ENCODE data around the gene HOXC12.

The HOXC12 gene, protein sequence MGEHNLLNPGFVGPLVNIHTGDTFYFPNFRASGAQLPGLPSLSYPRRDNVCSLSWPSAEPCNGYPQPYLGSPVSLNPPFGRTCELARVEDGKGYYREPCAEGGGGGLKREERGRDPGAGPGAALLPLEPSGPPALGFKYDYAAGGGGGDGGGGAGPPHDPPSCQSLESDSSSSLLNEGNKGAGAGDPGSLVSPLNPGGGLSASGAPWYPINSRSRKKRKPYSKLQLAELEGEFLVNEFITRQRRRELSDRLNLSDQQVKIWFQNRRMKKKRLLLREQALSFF

DNA sequence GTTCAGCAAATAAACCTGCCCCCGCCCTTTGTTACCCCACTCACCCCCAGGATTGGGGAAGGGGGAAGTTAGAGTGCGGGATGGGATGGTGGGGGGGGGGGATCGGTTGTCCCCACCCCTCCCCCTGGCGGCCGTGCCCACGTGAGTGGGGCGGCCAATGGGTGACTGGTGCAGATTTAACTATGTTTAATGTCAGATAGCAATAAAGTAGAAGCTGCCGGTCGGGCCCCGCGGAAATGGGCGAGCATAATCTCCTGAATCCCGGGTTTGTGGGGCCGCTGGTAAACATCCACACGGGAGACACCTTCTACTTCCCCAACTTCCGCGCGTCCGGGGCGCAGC lies at the start of gene HOXC12:
TSS of gene HOXC12 (plus strand) at position 210 of the 342 bp plus-strand sequence. CDS start at position 237, 27 bp downstream.
- DNase-seq: no peak

DNA sequence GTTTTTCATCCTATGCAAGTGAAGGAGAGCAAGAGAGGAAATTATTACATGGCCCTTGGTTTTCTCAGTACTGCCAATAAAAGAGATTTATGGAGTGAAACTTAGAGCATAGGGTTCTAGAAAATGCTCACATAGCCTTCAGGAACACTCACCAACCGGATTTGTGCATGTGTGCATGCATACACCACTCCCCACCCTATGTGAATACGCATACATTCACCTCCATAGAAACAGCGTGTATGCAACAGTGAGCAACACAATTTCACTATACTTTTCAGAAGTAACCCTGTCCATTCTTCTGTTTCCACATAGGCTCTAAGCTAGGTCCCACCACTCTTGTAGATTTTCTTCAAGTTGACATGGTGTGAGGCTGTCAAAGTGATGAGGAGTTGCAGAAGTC lies 47.6 kb upstream of the HOXC12 start:
- DNase-seq: no peak

DNA sequence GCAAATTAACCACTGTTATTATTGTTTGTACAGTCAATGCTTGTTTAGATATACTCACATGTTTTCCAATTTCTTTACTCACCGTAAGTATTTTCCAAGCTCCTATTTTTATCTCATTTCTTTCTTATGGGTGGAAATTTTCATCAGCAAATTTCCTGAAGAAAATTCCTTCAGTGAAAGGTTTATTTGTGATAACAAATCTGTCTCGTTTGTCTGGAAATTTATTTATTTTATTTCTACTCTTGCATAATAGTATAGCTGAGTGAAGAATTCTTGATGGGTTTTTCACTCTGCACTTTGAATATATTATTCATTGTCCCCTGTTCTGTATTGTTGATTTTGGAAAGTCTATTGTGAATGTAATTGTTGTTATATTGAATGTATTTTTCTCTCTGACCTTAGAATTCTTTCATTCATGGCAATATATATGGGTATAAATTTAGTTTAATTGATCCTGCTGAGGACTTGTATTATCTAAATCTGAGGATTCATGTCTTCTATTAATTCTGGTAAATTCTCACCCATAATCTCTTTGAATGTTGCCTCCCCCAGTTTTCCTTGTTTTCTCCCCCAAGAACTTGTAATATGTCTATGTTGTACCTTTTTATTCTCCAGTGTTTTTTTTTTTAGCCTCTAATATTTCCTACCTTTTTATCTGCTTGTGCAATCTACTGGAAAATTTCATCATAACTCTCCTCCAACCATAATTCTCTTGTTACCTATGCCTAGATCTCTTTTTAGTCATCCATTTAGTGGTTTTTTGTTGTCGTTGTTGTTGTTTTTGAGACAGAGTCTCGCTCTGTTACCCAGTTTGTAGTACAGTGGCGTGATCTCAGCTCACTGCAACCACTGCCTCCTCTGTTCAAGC lies 37.7 kb upstream of the HOXC12 start:
- no peak for DNase-seq

DNA sequence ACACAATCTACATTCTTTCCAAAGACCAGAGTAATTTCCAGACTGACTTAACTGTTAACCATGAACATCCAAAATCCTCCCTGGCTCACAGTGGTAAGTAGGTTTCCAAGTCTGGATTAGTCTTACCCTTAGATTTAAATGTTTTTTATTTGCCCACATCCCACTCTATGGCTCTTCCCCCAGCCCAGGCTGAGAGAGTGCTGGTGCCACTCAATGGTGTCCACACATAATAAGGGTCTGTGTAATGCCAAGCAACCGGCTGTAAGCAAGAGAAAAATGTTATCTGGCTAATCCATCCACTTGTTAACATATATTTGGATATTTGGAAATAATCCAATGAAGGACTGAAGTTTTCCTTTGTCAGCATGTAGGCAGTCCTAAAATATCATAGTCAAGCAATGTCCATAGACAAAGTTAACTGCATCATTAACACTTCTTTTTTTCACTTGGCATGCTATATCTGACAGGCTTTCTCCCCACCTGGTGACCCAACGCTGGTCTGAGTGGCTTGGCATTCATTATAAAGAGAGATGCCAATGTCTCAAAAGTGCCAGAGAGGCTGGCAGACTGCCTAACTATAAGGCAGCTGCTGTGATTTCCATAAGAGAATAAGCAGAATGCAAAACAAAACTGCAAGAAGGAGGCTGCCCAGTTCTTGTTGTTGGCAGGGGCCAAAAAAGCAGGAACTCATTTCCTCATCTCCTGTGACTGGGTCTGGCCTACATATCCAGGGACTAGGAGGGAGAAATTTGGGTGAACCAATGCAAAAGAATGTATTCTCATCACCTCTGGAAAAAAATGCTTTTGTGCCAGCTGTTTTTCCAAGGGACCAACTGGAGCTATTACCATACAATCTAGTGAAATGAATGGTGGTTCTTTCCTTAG lies 29.9 kb upstream of the HOXC12 start:
- DNase-seq: no peak

DNA sequence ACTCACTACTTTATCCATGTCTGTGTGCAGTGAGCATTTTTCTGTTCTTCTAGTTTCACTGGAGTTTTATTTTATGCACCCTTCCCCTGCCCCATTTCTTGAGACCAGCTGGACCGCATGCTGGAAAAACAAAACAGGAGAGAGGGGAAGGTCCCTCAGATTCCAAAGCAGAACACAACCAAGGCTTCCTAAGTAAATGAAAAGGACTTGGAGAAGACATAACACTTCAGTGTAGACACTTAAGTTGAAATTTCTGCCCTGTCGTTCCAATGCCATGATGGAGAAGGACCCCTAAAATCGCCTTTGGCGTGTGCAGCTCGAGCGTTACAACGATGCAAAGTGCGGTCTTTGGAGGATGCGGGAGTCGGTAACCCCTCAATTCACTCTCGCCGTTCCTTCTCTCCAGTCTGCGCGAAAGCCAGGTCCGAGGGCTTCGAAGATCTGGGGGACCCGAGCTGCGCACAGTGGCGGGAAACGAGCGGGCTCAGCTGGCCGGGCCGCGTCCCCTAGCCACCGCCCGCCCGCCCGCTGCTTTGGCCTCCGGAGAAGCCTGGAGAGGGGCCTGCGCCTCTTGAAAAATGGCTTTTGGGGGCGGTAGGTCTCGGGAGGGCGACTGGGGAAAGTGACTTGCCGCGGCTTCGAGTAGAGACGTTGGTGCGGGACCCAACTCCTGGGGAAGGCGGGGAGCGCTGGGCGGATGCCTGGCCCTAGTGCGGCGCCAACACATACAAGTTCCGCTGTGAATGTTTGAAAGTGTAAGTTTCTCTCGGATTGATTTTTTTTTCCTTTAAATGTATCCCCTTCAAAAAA lies 27.3 kb upstream of the HOXC12 start:
- DNase-seq: no peak

DNA sequence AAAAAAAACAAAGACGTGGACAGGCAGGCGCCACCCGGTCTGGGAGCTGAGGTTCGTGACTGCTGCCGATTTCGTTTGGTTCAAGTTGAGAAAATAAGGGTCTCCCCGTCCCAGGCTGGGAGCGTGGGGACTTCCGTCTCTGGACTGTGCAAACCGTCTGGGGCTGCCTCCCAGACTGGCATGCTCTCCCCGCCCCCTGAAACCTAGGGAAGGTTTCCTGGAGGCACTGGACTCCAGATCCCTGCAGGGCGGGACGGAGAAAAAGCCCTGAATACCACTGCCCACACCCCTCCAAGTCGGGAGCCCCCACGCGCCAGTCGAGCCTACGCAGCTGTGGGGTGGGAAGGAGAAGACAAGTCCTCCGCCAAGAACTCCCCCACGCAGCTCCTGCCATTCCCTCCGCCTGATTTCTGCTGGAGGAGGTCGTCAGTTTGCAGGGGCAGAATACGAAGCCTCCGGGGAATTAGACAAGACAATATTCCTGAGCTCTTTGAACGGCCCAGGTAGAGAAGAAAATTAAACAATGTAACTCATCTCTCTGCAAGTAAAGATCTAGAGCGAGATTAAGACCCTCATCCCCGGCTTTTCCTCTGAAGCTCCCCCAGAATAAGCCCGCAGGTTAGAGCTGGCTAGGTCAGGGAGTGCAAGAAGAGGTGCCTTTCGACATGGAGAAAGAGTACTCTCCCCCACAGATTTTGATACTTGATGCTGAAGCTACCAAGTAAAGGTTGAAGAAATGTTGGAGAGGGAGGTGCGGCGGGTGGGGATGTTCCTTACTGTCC lies 26.5 kb upstream of the HOXC12 start:
- DNase-seq: no peak

DNA sequence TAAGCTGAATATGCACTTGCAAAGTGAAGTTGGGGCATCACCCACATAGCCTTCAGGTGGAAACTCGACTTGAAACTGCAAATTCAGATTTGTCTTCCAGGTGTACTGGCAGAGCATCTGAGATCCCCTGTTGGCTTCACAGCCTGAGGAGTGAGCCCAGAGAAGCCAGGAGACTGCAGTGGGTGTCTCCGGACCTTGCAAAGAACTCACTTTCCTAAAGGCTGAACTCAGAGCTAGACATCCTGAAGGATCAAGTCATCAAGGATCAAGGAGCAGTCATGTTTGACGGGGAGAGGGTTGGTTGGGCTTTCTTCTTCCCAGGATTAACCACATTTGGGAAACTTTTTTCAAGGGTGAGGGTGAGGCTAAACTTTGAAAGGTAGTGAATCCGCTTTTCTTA lies 25.2 kb upstream of the HOXC12 start:
- DNase-seq: no peak

DNA sequence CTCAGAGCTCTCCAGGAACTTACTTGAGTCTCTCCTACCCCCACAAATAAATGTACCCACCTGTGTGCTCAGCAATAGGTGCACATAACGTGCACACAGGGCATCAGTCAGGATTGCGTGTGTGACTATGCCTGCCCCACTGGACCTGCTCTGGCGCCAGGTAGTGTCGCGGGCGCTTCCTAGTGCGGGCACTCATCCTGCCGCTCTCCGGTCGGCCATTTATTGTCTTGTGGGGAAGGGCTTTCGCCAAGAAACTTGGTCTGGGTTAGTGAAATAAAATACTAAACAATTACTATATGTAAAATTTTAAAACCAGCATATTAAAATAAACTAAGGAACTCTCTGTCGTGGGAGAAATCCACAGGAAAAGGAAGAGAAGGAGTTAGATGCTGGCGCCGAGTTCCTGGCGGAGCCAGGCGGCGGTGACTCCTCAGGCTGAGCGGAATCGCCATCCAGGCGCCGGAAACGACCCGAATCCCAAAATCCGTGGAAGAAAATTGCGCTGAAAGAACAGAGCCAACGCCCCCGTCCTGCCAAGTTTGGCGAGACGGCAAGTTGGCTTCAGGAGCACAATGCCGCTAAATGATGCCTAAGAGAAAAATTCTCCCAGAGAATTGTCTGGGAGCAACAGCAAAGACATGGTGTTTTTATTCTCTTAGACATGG lies 24.0 kb upstream of the HOXC12 start:
- no peak for DNase-seq

DNA sequence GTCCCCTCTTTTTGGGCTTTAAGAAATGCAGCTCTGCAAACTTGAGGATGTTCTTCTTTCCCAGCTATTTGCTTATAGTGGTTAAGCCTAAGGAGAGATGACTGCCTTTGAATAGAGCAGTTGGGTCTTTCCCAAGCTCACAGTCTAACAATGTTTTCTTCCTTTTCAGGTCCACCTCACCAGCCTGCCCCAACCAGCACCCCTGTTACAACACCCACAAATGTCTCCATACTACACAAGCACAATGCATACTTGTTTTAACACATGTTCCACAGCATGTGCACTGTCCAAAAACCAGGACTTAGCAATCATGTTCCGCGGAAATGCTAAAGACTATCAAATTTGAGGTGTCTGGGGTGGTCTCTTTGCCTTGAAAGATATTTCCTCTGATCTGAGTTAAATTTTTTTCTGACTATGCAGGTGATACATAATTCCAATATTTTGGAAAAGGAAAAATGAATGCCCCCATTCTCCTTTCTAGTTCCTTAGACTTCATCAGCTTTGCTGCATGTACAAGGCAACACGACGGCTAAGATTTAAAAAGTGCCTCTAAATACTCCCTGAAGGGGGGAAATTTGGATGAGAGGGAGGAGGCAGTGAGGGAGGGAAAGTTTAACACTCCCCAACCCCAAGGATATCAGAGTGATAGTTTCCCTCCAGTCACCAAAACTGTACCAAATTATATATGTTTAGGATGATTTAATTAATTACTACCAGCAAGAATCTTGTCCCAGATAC lies 22.7 kb upstream of the HOXC12 start:
- DNase-seq: no peak

DNA sequence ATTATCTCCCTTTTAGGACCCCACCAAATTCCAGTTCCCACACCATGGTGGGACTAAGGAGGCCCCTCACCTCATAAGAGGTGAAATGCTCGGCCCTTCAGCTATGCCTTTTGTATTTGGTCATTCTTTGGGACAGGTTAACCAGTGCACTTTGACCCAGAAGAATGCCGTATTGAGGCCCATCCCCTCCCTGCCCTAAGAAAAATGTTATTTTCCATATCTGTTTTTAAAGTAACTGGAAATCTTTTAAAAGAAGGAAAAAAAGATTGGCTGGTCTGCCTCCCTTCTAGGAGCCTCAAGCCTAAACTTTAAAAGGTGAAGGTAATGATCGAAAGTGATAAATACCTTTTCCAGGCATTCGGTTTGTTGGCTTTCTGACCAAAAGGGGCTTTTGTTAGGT lies 21.8 kb upstream of the HOXC12 start:
- no peak for DNase-seq

DNA sequence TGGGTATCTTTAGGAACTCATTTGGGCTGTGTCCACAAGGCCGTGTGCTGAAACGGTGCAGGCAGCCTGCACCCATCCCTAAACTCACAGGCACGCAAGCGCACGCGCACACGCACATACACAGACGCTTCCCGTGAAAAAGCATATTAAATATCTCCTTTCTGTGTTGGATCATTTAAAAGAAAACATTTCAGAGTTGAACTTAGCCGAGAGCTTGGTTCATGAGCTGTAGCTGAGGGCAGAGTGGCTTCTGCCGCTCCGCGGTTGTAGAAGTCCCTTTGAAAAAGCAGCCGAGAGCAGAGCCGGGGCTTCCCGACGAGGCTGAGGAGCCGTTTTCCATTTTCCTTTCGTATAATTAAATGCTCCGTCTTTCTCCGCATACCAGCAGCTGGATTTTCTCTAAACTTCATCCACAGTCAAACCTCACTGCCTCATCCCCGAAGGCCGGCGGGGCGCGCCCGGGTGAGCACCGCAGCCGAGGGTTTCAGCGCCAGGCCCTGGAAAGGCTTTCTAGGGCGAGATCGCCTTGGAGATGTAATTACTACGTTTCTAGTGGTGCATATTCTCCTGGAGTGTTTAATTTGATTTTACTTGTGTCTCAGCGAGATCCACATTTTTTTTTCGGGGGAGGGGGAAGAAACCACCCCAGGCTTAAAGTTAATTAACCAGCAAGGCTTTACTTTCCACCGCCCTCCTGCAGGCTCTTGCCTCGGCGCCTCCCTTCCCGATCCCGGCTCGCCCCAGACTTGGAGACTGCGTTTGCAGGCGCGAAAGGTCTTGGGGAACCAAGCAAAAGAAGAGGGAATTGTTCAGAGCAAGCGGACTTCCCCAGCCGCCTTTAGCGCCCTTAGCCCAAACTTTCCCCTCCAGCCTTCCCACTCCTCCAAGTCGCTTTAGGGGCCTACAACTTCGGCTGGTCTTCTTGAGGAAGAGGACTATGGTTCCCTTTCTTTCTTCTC lies 19.0 kb upstream of the HOXC12 start:
- DNase-seq: no peak

DNA sequence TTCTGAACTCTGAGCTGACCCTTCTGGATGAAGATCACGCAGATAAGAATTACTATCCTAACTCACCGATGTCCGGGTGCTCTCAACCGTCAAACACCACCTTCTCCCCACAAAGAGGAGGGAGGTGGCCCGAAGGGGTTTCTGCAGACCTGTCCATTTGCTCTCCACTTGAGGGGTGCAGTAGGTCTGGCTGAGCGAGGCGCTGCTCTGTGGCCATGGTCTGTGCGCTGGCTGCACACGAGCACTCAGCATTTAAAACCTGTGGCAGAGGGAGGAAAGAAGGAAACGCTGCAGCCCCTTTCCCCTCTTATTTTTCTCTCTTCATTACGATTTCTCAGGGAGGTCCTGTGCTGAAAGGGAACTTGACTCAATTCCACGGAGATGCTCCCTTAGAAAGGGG lies 17.6 kb upstream of the HOXC12 start:
- no peak for DNase-seq

DNA sequence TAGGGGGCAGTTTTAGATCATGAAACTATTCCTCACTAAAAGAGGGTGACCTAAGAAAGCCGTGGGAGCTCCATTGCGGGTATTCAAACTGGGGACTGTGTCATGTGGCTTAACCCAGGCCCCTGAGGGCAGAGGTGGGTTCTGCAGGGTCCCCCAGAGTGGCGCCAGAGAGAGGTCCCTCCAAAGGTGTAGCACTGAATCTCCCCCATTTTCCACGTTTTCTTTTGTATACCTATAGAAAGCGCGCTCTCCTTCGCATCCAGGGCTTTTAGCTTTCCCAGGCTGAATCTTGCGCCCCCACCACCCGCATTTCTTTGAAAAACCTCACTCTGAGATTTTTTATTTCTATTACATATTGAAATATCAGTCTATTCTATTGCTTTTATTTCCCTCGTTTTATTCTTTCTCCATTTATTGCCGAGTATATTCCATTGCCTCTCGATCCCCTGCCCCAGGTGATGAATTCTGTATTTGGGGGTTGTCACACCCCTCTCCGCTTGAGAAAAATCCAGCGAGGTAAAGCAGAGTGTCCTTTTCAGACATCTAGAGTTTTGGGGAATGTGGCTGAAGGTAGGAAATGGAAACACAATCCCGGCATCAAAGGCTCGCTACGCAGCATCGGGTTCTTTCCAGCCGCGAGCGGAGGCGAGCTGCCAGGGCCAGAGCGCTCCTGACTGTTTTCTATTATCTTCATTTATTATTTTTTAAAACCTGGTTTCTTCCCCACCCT lies 16.9 kb upstream of the HOXC12 start:
- no peak for DNase-seq

DNA sequence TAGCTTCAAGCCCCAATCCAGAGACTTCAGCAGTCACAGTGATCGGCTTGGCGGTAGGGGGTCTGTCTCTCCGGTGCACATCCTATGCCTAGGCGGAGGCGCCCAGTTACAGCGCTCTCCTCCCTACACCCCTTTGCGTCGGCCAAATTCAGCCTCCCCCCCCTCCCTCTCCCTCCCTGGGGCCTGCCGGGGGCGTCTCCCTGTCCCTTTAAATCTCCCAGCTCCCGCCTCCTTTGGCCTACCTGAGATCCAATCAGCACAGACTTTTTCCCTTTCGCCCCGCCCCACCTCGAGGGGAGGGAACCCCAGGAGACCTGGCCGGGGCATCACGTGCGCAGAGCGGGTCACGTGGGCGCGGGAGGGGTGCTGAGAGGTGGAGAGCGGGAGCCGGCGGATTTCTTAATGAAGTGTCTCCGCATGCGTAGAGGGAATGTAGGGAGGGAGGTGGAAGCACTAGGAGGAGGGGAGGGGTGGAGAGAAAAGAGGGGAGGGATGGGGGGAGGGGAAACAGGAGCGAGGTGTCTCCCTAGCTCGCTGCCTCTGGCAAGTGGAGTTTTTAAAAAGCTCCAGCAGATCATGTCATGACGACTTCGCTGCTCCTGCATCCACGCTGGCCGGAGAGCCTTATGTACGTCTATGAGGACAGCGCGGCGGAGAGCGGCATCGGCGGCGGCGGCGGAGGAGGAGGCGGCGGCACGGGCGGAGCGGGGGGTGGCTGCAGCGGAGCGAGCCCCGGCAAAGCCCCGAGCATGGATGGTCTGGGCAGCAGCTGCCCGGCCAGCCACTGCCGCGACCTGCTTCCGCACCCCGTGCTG lies 16.2 kb upstream of the HOXC12 start, which contains the start of gene HOXC13:
TSS of gene HOXC13 (plus strand) at position 506 of the 815 bp plus-strand sequence. CDS start at position 582, 76 bp downstream.
- no peak for DNase-seq

DNA sequence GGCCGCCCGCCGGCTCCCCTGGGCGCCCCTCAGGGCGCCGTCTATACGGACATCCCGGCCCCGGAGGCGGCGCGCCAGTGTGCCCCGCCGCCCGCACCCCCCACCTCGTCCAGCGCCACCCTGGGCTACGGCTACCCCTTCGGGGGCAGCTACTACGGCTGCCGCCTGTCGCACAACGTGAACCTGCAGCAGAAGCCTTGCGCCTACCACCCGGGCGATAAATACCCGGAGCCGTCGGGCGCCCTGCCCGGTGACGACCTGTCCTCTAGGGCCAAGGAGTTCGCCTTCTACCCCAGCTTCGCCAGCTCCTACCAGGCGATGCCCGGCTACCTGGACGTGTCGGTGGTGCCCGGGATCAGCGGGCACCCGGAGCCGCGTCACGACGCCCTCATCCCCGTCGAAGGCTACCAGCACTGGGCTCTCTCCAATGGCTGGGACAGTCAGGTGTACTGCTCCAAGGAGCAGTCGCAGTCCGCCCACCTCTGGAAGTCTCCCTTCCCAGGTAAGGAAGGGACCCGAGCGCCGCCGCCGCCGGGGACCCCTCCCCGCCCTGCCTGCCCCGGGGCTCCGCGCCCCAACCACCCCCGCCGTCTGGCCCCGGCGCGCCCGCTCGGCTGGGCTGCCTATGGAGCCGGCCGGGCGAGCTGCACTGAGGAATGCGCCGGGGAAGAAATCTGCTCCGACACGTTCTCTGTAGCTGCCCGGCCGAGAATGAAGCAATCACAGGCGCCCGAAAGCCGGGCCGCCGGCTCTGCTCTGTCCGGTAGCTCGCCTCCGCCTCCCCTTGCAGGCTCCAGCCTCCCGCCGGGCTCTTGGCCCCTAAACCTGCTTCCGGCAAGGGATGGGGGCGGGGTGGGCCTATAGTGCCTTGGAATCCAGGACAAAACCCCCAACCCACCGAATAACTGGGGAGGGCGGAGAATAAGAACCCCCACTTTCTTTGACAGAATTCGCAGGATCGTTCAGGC lies 15.3 kb upstream of the HOXC12 start:
- no peak for DNase-seq

DNA sequence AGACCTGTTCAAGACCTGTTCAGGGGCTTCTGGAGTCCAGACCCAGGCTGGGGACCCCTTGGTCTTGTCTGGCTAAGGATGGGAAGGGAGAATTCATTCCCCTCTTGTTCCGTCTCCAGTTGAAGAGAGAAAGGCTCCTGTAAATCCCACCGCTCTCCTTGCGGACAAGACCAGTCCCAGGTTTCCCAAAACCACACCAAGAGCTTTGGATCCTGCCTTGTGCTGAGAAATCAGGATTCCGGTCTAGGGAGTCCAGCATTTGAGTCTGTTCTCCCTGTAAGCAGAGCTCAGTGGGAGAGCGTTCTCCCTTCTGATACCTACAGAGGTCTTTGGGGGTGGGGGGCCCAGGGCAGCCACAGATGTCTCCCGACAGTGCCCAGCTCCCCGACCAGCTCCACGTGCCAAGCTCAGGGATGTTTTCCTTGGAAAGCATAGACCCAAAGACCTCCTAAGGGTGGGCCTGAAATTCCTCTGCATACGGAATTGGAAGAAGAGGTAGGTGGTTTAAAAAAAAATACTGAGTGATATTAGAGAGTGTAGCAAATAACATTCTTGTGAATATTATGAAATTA lies 14.2 kb upstream of the HOXC12 start:
- DNase-seq: no peak

Measured in suppressor macrophage treated with lipopolysaccharide for 1 hour (primary cell).